Nephron (organoid): ENCODE data around the gene DENND2A.

ENCODE experiments used
- H3K27ac Mint-ChIP-seq, 3 experiments: 2 replicates each; pipeline ENCODE4 v1.8.0; 2020; ENCODE audit warnings: mixed read lengths in 3 of 3, mild to moderate bottlenecking in 2 of 3, moderate library complexity in 1 of 3
- H3K27me3 Mint-ChIP-seq: 2 replicates; pipeline ENCODE4 v1.8.0; 2021; ENCODE audit warnings: low read depth, mild to moderate bottlenecking, moderate library complexity, mixed read lengths
- H3K36me3 Mint-ChIP-seq: 2 replicates; pipeline ENCODE4 v1.8.0; 2020; ENCODE audit warnings: low read depth, mixed read lengths
- H3K4me1 Mint-ChIP-seq: 2 replicates; pipeline ENCODE4 v1.8.0; 2020; ENCODE audit warnings: mixed read lengths
- H3K4me3 Mint-ChIP-seq, 3 experiments: 2 replicates each; pipeline ENCODE4 v1.8.0; 2020; ENCODE audit warnings: mild to moderate bottlenecking in 3 of 3, mixed read lengths in 3 of 3, moderate library complexity in 2 of 3
- H3K9me3 Mint-ChIP-seq: 2 replicates; pipeline ENCODE4 v1.8.0; 2020; ENCODE audit warnings: mixed read lengths
- CTCF ChIP-seq, 3 experiments: fragments of 200-600 bp; sonication (generic); IDR thresholded peaks; one replicate each; pipeline ENCODE4 v1.5.0; 2021; ENCODE audit warnings: antibody characterized with exemption in 3 of 3; ENCODE audit not compliant: unreplicated experiment in 3 of 3

Gene DENND2A

GRCh38 chr7:140587243-140587642, 53.4 kb downstream of the DENND2A start:
- H3K27me3 Mint-ChIP-seq: no peaks in the 10 kb centered on the region
- peak overlapping the region in 1 of 3 experiments; percentile 11 for H3K27ac Mint-ChIP-seq
- peaks cover 45% of the 10 kb centered on the region for H3K36me3 Mint-ChIP-seq
- peaks cover 10% of the 10 kb centered on the region for H3K4me1 Mint-ChIP-seq
- H3K9me3 Mint-ChIP-seq: no peaks in the 10 kb centered on the region
- TF ChIP-seq CTCF (IDR thresholded peaks at IDR 0.05; ENCODE audit: unreplicated experiment in 3 of 3): no peak
- no peak overlapping the region for H3K4me3 Mint-ChIP-seq

GRCh38 chr7:140586516-140586915, 54.1 kb downstream of the DENND2A start:
- H3K4me3 Mint-ChIP-seq: no peak overlapping the region

GRCh38 chr7:140585333-140585732, 55.3 kb downstream of the DENND2A start:
- no peak overlapping the region for H3K27ac Mint-ChIP-seq
- peaks cover 53% of the 10 kb centered on the region for H3K36me3 Mint-ChIP-seq
- no peaks in the 10 kb centered on the region for H3K27me3 Mint-ChIP-seq
- H3K9me3 Mint-ChIP-seq: no peaks in the 10 kb centered on the region
- no peak for TF ChIP-seq CTCF (IDR thresholded peaks at IDR 0.05; ENCODE audit: unreplicated experiment in 3 of 3)
- peaks cover 6% of the 10 kb centered on the region for H3K4me1 Mint-ChIP-seq
- no peak overlapping the region for H3K4me3 Mint-ChIP-seq

More at GRCh38 chr7:140586516-140586915, 54.1 kb downstream of the DENND2A start:
- Mint-ChIP-seq H3K4me1 (peaks cover 10% of the 10 kb centered on the region), H3K27ac (peak overlapping the region in 1 of 3 experiments; percentile 11), H3K27me3 (no peaks in the 10 kb centered on the region), H3K9me3 (no peaks in the 10 kb centered on the region), H3K36me3 (peaks cover 49% of the 10 kb centered on the region)
- no peak for TF ChIP-seq CTCF (IDR thresholded peaks at IDR 0.05; ENCODE audit: unreplicated experiment in 3 of 3)

- H3K27ac Mint-ChIP-seq: no peak overlapping the region
- no peaks in the 10 kb centered on the region for H3K27me3 Mint-ChIP-seq
- no peak overlapping the region for H3K4me3 Mint-ChIP-seq
- peaks cover 53% of the 10 kb centered on the region for H3K36me3 Mint-ChIP-seq
- H3K4me1 Mint-ChIP-seq: peaks cover 6% of the 10 kb centered on the region
- no peak for TF ChIP-seq CTCF (IDR thresholded peaks at IDR 0.05; ENCODE audit: unreplicated experiment in 3 of 3)
- no peaks in the 10 kb centered on the region for H3K9me3 Mint-ChIP-seq
These were observed 56.3 kb downstream of the DENND2A start for GRCh38 chr7:140584195-140584851.

GRCh38 chr7:140581411-140581810, 59.2 kb downstream of the DENND2A start:
- Mint-ChIP-seq H3K4me3 (no peak overlapping the region), H3K4me1 (no peaks in the 10 kb centered on the region), H3K36me3 (peaks cover 56% of the 10 kb centered on the region), H3K9me3 (no peaks in the 10 kb centered on the region), H3K27me3 (no peaks in the 10 kb centered on the region), H3K27ac (no peak overlapping the region)
- no peak for TF ChIP-seq CTCF (IDR thresholded peaks at IDR 0.05; ENCODE audit: unreplicated experiment in 3 of 3)

GRCh38 chr7:140577651-140578050, 63.0 kb downstream of the DENND2A start:
- H3K9me3 Mint-ChIP-seq: no peaks in the 10 kb centered on the region
- peaks cover 47% of the 10 kb centered on the region for H3K36me3 Mint-ChIP-seq
- H3K27me3 Mint-ChIP-seq: no peaks in the 10 kb centered on the region
- H3K4me3 Mint-ChIP-seq: no peak overlapping the region
- no peaks in the 10 kb centered on the region for H3K4me1 Mint-ChIP-seq
- H3K27ac Mint-ChIP-seq: no peak overlapping the region
- TF ChIP-seq CTCF (IDR thresholded peaks at IDR 0.05; ENCODE audit: unreplicated experiment in 3 of 3): no peak
